ENCODE data around the gene UBE4A. TPM values are rescaled to one million over a fixed set of nuclear protein-coding genes. Genes with fewer than 3 reads are reported as not detected.

The UBE4A gene
- total and polyA plus RNA-seq, 4 donors, result 32.0 to 62.8 (median 50.4) TPM

DNA sequence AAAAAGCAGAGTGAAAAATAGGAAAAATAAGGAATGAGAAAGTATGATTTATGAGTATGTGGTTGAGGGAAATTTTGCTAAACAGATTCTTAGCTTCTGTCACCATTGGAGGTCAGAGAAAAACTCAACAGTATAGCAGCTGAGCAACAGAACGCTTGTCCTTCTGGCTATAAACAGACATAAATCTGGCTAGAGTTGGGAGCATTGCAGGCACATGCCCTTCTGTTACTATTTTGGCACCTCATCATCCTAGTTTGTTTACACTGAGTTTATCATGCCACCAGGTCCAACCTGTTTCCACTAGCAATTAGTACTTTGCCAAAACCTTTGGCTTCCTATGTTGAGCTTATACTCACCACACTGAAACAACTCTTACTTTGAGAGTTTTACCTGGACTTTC lies 6.9 kb downstream of the UBE4A start:
- H3K27ac ChIP-seq (ENCODE audit: low read depth, low read length), result no peak overlapping the region
- H3K4me1 ChIP-seq (ENCODE audit: control insufficient read depth, insufficient read depth, low read length), result no peaks in the 10 kb centered on the region
- H3K9me3 ChIP-seq (ENCODE audit: control insufficient read depth, insufficient read depth, low read length), result no peaks in the 10 kb centered on the region
- H3K36me3 ChIP-seq (ENCODE audit: control insufficient read depth, insufficient read depth, low read length), result peaks cover 23% of the 10 kb centered on the region
- no peak overlapping the region for H3K4me3 ChIP-seq (ENCODE audit: low read depth, low read length)
- DNase-seq (ENCODE audit: low read depth in 4 of 6, low spot score in 6 of 6), result peak in 1 of 6 donors; percentile 4
- 100% methylated on average over 1 of the region's 1 CpG for WGBS (ENCODE audit: insufficient coverage)
- no peaks in the 10 kb centered on the region for H3K27me3 ChIP-seq (ENCODE audit: control insufficient read depth, insufficient read depth, low read length)

DNA sequence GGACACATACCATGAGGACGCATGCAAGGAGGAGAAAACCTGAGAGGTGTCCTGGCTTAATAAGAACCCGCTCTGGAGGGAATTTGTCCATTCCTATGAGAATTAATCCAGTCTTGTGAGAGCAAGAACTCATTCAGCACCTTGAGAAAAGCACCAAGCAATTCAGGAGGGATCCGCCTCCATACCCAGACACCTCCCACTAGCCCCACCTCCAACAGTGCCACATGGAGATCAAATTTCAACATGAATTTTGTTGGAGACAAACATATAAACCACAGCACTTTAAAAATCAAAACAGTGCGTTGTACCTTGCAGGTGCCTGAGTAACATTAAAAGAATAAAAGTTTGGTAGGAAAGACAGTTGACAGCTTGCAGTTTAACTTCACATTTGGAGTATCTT lies 11.4 kb downstream of the UBE4A start:
- no CpG with 5 or more reads among the region's 4 CpGs for WGBS (ENCODE audit: insufficient coverage)
- Histone ChIP-seq H3K27me3 (ENCODE audit: control insufficient read depth, insufficient read depth, low read length) (no peaks in the 10 kb centered on the region), H3K4me1 (ENCODE audit: control insufficient read depth, insufficient read depth, low read length) (no peaks in the 10 kb centered on the region), H3K27ac (ENCODE audit: low read depth, low read length) (no peak overlapping the region), H3K9me3 (ENCODE audit: control insufficient read depth, insufficient read depth, low read length) (no peaks in the 10 kb centered on the region), H3K4me3 (ENCODE audit: low read depth, low read length) (no peak overlapping the region), H3K36me3 (ENCODE audit: control insufficient read depth, insufficient read depth, low read length) (peaks cover 37% of the 10 kb centered on the region)
- no peak for DNase-seq (ENCODE audit: low read depth in 4 of 6, low spot score in 6 of 6)

DNA sequence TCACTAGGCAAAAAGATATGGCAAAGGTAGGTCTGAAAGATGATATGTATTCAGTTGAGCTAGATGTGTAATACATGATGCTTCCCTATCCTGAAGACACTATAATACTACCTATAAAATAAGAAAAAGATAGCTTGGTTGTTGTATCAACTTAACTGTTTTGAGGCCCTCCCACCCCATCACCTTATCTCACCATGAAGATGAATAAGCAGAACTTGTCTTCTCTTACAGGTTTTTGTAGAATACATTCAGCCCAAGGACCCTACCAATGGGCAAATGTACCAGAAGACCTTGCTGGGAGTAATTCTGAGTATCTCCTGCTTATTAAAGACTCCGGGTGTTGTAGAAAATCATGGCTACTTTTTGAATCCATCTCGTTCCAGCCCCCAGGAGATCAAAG lies 13.9 kb downstream of the UBE4A start:
- no peak for DNase-seq (ENCODE audit: low read depth in 4 of 6, low spot score in 6 of 6)

DNA sequence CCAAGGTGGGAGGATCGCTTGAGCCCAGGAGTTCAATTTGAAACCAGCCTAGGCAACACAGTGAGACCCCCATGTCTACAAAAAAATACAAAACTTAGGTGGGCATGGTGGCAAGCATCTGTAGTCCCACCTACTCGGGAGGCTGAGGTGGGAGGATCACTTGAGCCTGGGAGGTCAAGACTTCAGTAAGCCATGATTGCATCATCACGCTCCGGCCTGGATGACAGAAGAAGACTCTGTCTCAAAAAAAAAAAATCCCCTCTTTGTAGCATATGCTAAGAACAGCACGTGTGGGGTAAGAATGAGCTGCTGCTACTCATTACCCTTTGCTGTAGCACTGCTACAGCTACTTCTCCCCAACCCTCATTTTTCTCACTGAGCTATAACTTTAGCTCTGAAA lies 14.5 kb downstream of the UBE4A start:
- Histone ChIP-seq H3K4me3 (ENCODE audit: low read depth, low read length) (no peak overlapping the region), H3K4me1 (ENCODE audit: control insufficient read depth, insufficient read depth, low read length) (no peaks in the 10 kb centered on the region), H3K9me3 (ENCODE audit: control insufficient read depth, insufficient read depth, low read length) (no peaks in the 10 kb centered on the region), H3K36me3 (ENCODE audit: control insufficient read depth, insufficient read depth, low read length) (peaks cover 47% of the 10 kb centered on the region), H3K27me3 (ENCODE audit: control insufficient read depth, insufficient read depth, low read length) (no peaks in the 10 kb centered on the region), H3K27ac (ENCODE audit: low read depth, low read length) (no peak overlapping the region)
- DNase-seq (ENCODE audit: low read depth in 4 of 6, low spot score in 6 of 6), result no peak
- WGBS (ENCODE audit: insufficient coverage), result 93% methylated on average over 4 of the region's 5 CpGs

More for the DNA sequence above, 13.9 kb downstream of the UBE4A start:
- Histone ChIP-seq H3K9me3 (ENCODE audit: control insufficient read depth, insufficient read depth, low read length) (no peaks in the 10 kb centered on the region), H3K36me3 (ENCODE audit: control insufficient read depth, insufficient read depth, low read length) (peaks cover 47% of the 10 kb centered on the region), H3K27me3 (ENCODE audit: control insufficient read depth, insufficient read depth, low read length) (no peaks in the 10 kb centered on the region), H3K4me3 (ENCODE audit: low read depth, low read length) (no peak overlapping the region), H3K4me1 (ENCODE audit: control insufficient read depth, insufficient read depth, low read length) (no peaks in the 10 kb centered on the region), H3K27ac (ENCODE audit: low read depth, low read length) (no peak overlapping the region)
- 94% methylated on average over 2 of the region's 2 CpGs for WGBS (ENCODE audit: insufficient coverage)

DNA sequence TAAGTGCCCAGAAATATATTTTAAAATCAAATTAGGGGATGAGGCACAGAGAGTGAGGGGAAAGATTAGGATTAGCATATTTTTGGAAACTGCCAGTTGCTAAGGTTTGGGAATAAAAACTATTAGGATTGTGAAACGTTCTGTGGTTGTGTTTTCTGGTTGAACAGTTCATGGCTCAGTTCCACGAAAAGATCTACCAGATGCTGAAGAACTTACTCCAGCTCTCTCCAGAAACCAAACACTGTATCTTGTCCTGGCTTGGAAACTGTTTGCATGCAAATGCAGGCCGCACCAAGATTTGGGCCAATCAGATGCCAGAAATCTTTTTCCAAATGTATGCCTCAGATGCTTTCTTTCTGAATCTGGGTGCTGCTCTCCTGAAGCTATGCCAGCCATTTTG lies 15.3 kb downstream of the UBE4A start:
- no peak for DNase-seq (ENCODE audit: low read depth in 4 of 6, low spot score in 6 of 6)
- no peaks in the 10 kb centered on the region for H3K4me1 ChIP-seq (ENCODE audit: control insufficient read depth, insufficient read depth, low read length)
- peaks cover 43% of the 10 kb centered on the region for H3K36me3 ChIP-seq (ENCODE audit: control insufficient read depth, insufficient read depth, low read length)
- H3K9me3 ChIP-seq (ENCODE audit: control insufficient read depth, insufficient read depth, low read length), result no peaks in the 10 kb centered on the region
- H3K4me3 ChIP-seq (ENCODE audit: low read depth, low read length), result no peak overlapping the region
- H3K27ac ChIP-seq (ENCODE audit: low read depth, low read length), result no peak overlapping the region
- no peaks in the 10 kb centered on the region for H3K27me3 ChIP-seq (ENCODE audit: control insufficient read depth, insufficient read depth, low read length)
- 100% methylated on average over 2 of the region's 3 CpGs for WGBS (ENCODE audit: insufficient coverage)

- DNase-seq (ENCODE audit: low read depth in 4 of 6, low spot score in 6 of 6), result no peak
- H3K36me3 ChIP-seq (ENCODE audit: control insufficient read depth, insufficient read depth, low read length), result peaks cover 39% of the 10 kb centered on the region
Measured at GRCh38 chr11:118375978-118376377, 16.6 kb downstream of the UBE4A start.

GRCh38 chr11:118379497-118379896 lies 20.1 kb downstream of the UBE4A start:
- Histone ChIP-seq H3K36me3 (ENCODE audit: control insufficient read depth, insufficient read depth, low read length) (peaks cover 44% of the 10 kb centered on the region), H3K4me3 (ENCODE audit: low read depth, low read length) (no peak overlapping the region), H3K9me3 (ENCODE audit: control insufficient read depth, insufficient read depth, low read length) (no peaks in the 10 kb centered on the region), H3K27ac (ENCODE audit: low read depth, low read length) (no peak overlapping the region), H3K27me3 (ENCODE audit: control insufficient read depth, insufficient read depth, low read length) (no peaks in the 10 kb centered on the region), H3K4me1 (ENCODE audit: control insufficient read depth, insufficient read depth, low read length) (no peaks in the 10 kb centered on the region)
- DNase-seq (ENCODE audit: low read depth in 4 of 6, low spot score in 6 of 6), result no peak
- WGBS (ENCODE audit: insufficient coverage), result 97% methylated on average over 3 of the region's 4 CpGs

More at GRCh38 chr11:118375978-118376377, 16.6 kb downstream of the UBE4A start:
- Histone ChIP-seq H3K4me1 (ENCODE audit: control insufficient read depth, insufficient read depth, low read length) (no peaks in the 10 kb centered on the region), H3K9me3 (ENCODE audit: control insufficient read depth, insufficient read depth, low read length) (no peaks in the 10 kb centered on the region), H3K27ac (ENCODE audit: low read depth, low read length) (no peak overlapping the region), H3K4me3 (ENCODE audit: low read depth, low read length) (no peak overlapping the region), H3K27me3 (ENCODE audit: control insufficient read depth, insufficient read depth, low read length) (no peaks in the 10 kb centered on the region)

- Histone ChIP-seq H3K4me3 (ENCODE audit: low read depth, low read length) (no peak overlapping the region), H3K27me3 (ENCODE audit: control insufficient read depth, insufficient read depth, low read length) (no peaks in the 10 kb centered on the region), H3K36me3 (ENCODE audit: control insufficient read depth, insufficient read depth, low read length) (peaks cover 40% of the 10 kb centered on the region), H3K27ac (ENCODE audit: low read depth, low read length) (no peak overlapping the region), H3K9me3 (ENCODE audit: control insufficient read depth, insufficient read depth, low read length) (no peaks in the 10 kb centered on the region), H3K4me1 (ENCODE audit: control insufficient read depth, insufficient read depth, low read length) (no peaks in the 10 kb centered on the region)
- no peak for DNase-seq (ENCODE audit: low read depth in 4 of 6, low spot score in 6 of 6)
Measured at GRCh38 chr11:118380571-118380970, 21.2 kb downstream of the UBE4A start.

GRCh38 chr11:118382954-118383353 lies 23.6 kb downstream of the UBE4A start:
- Histone ChIP-seq H3K36me3 (ENCODE audit: control insufficient read depth, insufficient read depth, low read length) (peaks cover 32% of the 10 kb centered on the region), H3K4me1 (ENCODE audit: control insufficient read depth, insufficient read depth, low read length) (no peaks in the 10 kb centered on the region), H3K27ac (ENCODE audit: low read depth, low read length) (no peak overlapping the region), H3K4me3 (ENCODE audit: low read depth, low read length) (no peak overlapping the region), H3K9me3 (ENCODE audit: control insufficient read depth, insufficient read depth, low read length) (no peaks in the 10 kb centered on the region), H3K27me3 (ENCODE audit: control insufficient read depth, insufficient read depth, low read length) (no peaks in the 10 kb centered on the region)
- no peak for DNase-seq (ENCODE audit: low read depth in 4 of 6, low spot score in 6 of 6)
- 90% methylated on average over 2 of the region's 3 CpGs for WGBS (ENCODE audit: insufficient coverage)

GRCh38 chr11:118383657-118384056 lies 24.3 kb downstream of the UBE4A start:
- H3K36me3 ChIP-seq (ENCODE audit: control insufficient read depth, insufficient read depth, low read length), result peaks cover 37% of the 10 kb centered on the region
- WGBS (ENCODE audit: insufficient coverage), result no CpG with 5 or more reads among the region's 3 CpGs

More at GRCh38 chr11:118383657-118384056, 24.3 kb downstream of the UBE4A start:
- Histone ChIP-seq H3K9me3 (ENCODE audit: control insufficient read depth, insufficient read depth, low read length) (no peaks in the 10 kb centered on the region), H3K4me3 (ENCODE audit: low read depth, low read length) (no peak overlapping the region), H3K27me3 (ENCODE audit: control insufficient read depth, insufficient read depth, low read length) (no peaks in the 10 kb centered on the region), H3K27ac (ENCODE audit: low read depth, low read length) (no peak overlapping the region), H3K4me1 (ENCODE audit: control insufficient read depth, insufficient read depth, low read length) (no peaks in the 10 kb centered on the region)
- DNase-seq (ENCODE audit: low read depth in 4 of 6, low spot score in 6 of 6), result no peak

Data from spinal cord (tissue), 10 donors.